Testis (tissue), 3 donors: ENCODE measurements around the gene DBP. TPM values are rescaled to one million over a fixed set of nuclear protein-coding genes. Genes with fewer than 3 reads are reported as not detected.
A peak's percentile ranks its signal among the peaks of the same experiment; 100 is the strongest.

ENCODE experiments used
- DNase-seq: peaks from one replicate; pipeline ENCODE4 v3.0.0-alpha.2; 2019
- H3K27ac ChIP-seq, 2 donors: fragments of 200-600 bp; sonication (generic); one replicate each; pipeline ENCODE4 v1.5.1; 2019
- H3K27me3 ChIP-seq: fragments of 200-600 bp; sonication (generic); one replicate; pipeline ENCODE4 v1.5.1; 2019
- H3K36me3 ChIP-seq: fragments of 200-600 bp; sonication (generic); one replicate; pipeline ENCODE4 v1.5.1; 2017; ENCODE audit warnings: low read depth; ENCODE audit errors: missing control alignments
- H3K4me1 ChIP-seq: fragments of 200-600 bp; sonication (generic); one replicate; pipeline ENCODE4 v1.5.1; 2019
- H3K4me3 ChIP-seq, 2 donors: fragments of 200-600 bp; sonication (generic); one replicate each; pipeline ENCODE4 v1.5.1; 2017 to 2019
- H3K9me3 ChIP-seq: fragments of 200-600 bp; sonication (generic); one replicate; pipeline ENCODE4 v1.5.1; 2017
- CTCF ChIP-seq, 3 experiments: fragments of 450-650 bp in 2 of 3; fragments of 200-600 bp in 1 of 3; sonication (generic) in 1 of 3; IDR thresholded peaks; one replicate each; pipeline ENCODE4 v1.5.1; 2016 to 2019; ENCODE audit warnings: antibody characterized with exemption in 3 of 3, mild to moderate bottlenecking in 2 of 3, moderate library complexity in 1 of 3
- POLR2A ChIP-seq: fragments of 450-650 bp; IDR thresholded peaks from one replicate; pipeline ENCODE4 v1.6.1; 2017; ENCODE audit warnings: antibody characterized with exemption, mild to moderate bottlenecking, moderate library complexity
- WGBS, 2 donors: methylation state at CpG; one replicate each; pipeline ENCODE4 v1.1.5; 2018; 5-methylcytosine and 5-hydroxymethylcytosine counted together
- intact Hi-C: fragments of 100-400 bp; cut with DNase I; formaldehyde crosslinking; loops from one replicate; pipeline ENCODE4 v1.15.1; 2023; ENCODE audit warnings: low total_unique reads
- polyA plus RNA-seq: library from polyadenylated mRNA; stranded (reverse); fragments of 350-450 nt; fragmentation: Illumina TruSeq; extraction: RNeasy Lipid Tissue Mini Kit (QIAGEN cat#74804); gene quantifications from one replicate; pipeline ENCODE4 v1.2.3, GENCODE V29; 2014; ENCODE audit warnings: low read depth, low replicate concordance; ENCODE audit not compliant: insufficient read depth
- total RNA-seq, 2 donors: library from RNA; depleted of rRNA; stranded (reverse); fragments of >200 nt; gene quantifications; one replicate each; pipeline ENCODE4 v1.2.3, GENCODE V29; 2016

DBP gene
- total and polyA plus RNA-seq, 3 donors from 2014 or later: 30.4 to 51.0 (median 48.9) TPM

DNA sequence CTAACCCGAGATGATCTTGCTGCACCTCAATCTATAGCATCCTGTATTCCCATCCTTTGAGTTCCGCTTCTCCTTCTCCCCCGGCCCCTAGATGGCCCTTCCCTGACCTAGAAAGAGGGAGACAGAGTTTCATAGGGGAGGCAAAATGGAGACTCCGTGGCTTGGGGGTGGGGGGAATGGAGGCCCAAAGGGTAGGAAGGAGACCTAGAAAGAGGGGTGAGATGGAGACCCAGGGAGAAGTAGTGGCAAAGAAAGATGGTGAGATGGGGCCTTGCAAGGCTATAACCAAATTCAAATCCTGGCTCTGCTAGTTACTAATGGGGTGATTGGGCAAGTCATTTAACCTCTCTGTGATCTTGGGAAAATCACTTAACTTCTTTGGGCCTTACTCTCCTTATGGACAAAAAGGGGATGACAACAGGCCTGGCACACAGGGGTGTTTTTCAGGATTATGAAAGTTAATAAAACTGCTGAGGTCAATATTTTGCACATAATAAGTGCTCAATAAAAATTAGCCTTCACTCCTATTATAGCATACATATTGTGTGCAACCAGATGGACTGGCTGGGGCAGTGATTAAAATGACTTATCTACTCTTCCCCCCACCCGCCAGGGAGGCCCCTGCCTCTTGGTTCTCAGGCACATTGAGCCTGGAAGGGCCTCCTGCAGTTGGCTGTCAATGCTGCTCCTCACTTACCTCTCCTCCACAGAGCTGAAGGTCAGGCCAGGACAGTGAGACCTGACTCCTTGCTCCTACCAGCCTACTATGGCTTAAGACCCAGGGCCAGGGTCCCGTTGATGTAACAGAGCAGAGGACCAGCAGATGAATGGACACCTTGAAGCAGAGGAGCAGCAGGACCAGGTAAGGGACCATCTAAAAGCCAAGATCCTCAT is 17.2 kb downstream of the DBP start:
- no peaks in the 10 kb centered on the region for H3K36me3 ChIP-seq
- H3K4me3 ChIP-seq: peak overlapping the region; percentile 36 to 82
- no peak for DNase-seq
- WGBS, 2 donors: 23 to 26% methylated on average over 6 of the region's 6 CpGs
- intact Hi-C loops: no loop called here
- H3K4me1 ChIP-seq: peaks cover 36% of the 10 kb centered on the region
- no peaks in the 10 kb centered on the region for H3K9me3 ChIP-seq
- peak overlapping the region; percentile 75 to 91 for H3K27ac ChIP-seq
- H3K27me3 ChIP-seq: no peaks in the 10 kb centered on the region
- TF ChIP-seq POLR2A: no peak
- no peak for TF ChIP-seq CTCF (IDR thresholded peaks at IDR 0.05)

DNA sequence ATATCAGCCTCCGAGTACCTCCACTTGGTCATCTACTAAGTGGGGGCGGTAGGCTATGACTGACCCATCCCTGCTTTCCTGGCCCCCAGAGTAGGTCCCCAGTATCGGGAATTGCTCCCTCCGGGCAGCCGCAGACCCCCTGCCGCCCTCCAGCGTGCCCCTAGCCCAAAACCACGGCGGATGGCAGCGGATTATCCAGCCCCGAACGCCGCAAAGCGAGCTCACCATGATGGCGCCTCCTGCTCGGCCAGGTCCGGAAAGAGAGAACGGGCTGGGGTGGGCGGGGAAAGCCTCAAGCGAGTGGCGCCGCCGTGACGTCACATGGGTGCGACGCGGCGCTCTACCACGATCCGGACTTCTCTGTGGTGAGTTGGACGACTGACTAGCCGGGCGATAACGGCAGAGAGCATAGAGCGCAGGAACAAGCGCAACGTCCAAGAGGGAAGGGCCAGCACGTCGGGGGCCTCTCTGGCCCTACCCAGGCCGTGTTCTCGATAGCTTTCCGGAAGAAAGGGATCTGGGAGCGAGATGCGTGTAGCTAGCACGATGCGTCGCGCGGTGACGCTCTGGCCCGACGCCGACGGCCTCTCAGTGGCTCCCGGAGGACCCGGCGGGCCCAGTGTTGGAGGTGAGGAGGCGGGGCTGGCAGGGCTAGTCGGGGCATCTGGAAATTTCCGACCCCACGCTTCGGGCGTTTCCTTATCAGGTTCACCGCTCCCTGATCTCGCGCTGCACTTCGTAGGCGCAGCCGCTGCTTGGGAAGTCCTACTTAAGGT is 18.1 kb downstream of the DBP start, which contains the start of the genes RPL18 and SPHK2:
Gene RPL18, minus strand, starts transcription at position 263 of the 776 bp plus-strand sequence. Its CDS starts 35 bp downstream, at position 228.
Gene SPHK2, plus strand, starts transcription at position 591 of the 776 bp plus-strand sequence. CDS start 1,009 bp downstream, outside the sequence.
- H3K36me3 ChIP-seq: no peaks in the 10 kb centered on the region
- TF ChIP-seq POLR2A (peak; percentile 66), CTCF (IDR thresholded peaks at IDR 0.05) (no peak)
- intact Hi-C loops: no loop called here
- no peaks in the 10 kb centered on the region for H3K9me3 ChIP-seq
- no peaks in the 10 kb centered on the region for H3K27me3 ChIP-seq
- peaks cover 31% of the 10 kb centered on the region for H3K4me1 ChIP-seq
- DNase-seq: peak; percentile 99
- WGBS, 2 donors: 1 to 3% methylated on average over 17 to 63 of the region's 69 CpGs
- peak within 1 kb of the TSS; percentile 75 to 91 for H3K27ac ChIP-seq
- H3K4me3 ChIP-seq: peak within 1 kb of the TSS; percentile 82 to 83

GRCh38 chr19:48618278-48618915 is 18.8 kb downstream of the DBP start:
- Histone ChIP-seq H3K4me1 (peaks cover 27% of the 10 kb centered on the region), H3K4me3 (peak overlapping the region; percentile 82 to 83), H3K27ac (peak overlapping the region; percentile 53 to 91), H3K36me3 (no peaks in the 10 kb centered on the region), H3K9me3 (no peaks in the 10 kb centered on the region), H3K27me3 (no peaks in the 10 kb centered on the region)
- no peak for TF ChIP-seq POLR2A
- no peak for TF ChIP-seq CTCF (IDR thresholded peaks at IDR 0.05)
- 0 to 1% methylated on average over 18 of the region's 18 CpGs for WGBS, 2 donors
- intact Hi-C loops: no loop called here
- DNase-seq: no peak

GRCh38 chr19:48617146-48617937 is 19.8 kb downstream of the DBP start:
- TF ChIP-seq POLR2A: no peak
- TF ChIP-seq CTCF (IDR thresholded peaks at IDR 0.05): no peak
- H3K27ac ChIP-seq: peak overlapping the region; percentile 53 to 54
- no peaks in the 10 kb centered on the region for H3K36me3 ChIP-seq
- no peak for DNase-seq
- H3K4me3 ChIP-seq: peak overlapping the region; percentile 82 to 83
- H3K27me3 ChIP-seq: no peaks in the 10 kb centered on the region
- no peaks in the 10 kb centered on the region for H3K9me3 ChIP-seq
- intact Hi-C loops: no loop called here
- peaks cover 23% of the 10 kb centered on the region for H3K4me1 ChIP-seq
- 39 to 68% methylated on average over 13 to 18 of the region's 18 CpGs for WGBS, 2 donors
